Lower lobe of right lung (tissue), 2 donors: ENCODE measurements around the gene UTP11. TPM values are rescaled to one million over a fixed set of nuclear protein-coding genes. Genes with fewer than 3 reads are reported as not detected.
A peak's percentile ranks its signal among the peaks of the same experiment; 100 is the strongest.
"Not testable (repeated sequence)": the region's sequence is repeated elsewhere in the genome, so short reads cannot be mapped to it uniquely, and the experiment has no call there.

Source experiments
- ATAC-seq, 2 donors: fragments of 200-7000 bp; cut with Tn5 transposase; one replicate each; pipeline ENCODE4 v1.9.1; 2020 to 2022; ENCODE audit warnings: mild to moderate bottlenecking in 2 of 2, moderate library complexity in 2 of 2
- DNase-seq: peaks from one replicate; pipeline ENCODE4 v3.0.0-alpha.2; 2020
- H3K27ac ChIP-seq: fragments of 200-600 bp; one replicate; pipeline ENCODE4 v1.8.0; 2022
- H3K27me3 ChIP-seq: fragments of 200-600 bp; one replicate; pipeline ENCODE4 v1.8.0; 2022; ENCODE audit warnings: low read depth
- H3K36me3 ChIP-seq: fragments of 200-600 bp; one replicate; pipeline ENCODE4 v1.8.0; 2022; ENCODE audit warnings: mild to moderate bottlenecking
- H3K4me1 ChIP-seq: fragments of 200-600 bp; one replicate; pipeline ENCODE4 v1.8.0; 2022
- H3K4me3 ChIP-seq: fragments of 200-600 bp; one replicate; pipeline ENCODE4 v1.8.0; 2022; ENCODE audit warnings: mild to moderate bottlenecking
- H3K9me3 ChIP-seq: fragments of 200-600 bp; one replicate; pipeline ENCODE4 v1.8.0; 2022
- intact Hi-C: fragments of 100-400 bp; cut with DNase I; formaldehyde crosslinking; loops from one replicate; pipeline ENCODE4 v1.11.0; 2022
- total RNA-seq: library from RNA; stranded (reverse); fragmentation: NEBNext Ultra II Directional; extraction: Animal tissue kit (Norgen Biotek cat#: 25700); gene quantifications from one replicate; pipeline ENCODE4 v1.2.1, GENCODE V29; 2021
- TF ChIP-seq, protein P1 (sequence below): fragments of 200-600 bp; IDR thresholded peaks from one replicate; pipeline ENCODE4 v1.8.0; 2022; ENCODE audit warnings: antibody characterized with exemption, mild to moderate bottlenecking
- donor health status: DM: no; HTN: yes; CAD: no; lungs with severe emphysema.

Gene UTP11
- total RNA-seq, 1 donor from 2014 or later: 22.8 TPM

- ATAC-seq (no peak), DNase-seq (no peak)
- intact Hi-C loops: no loop called here
- Histone ChIP-seq H3K4me3 (no peak overlapping the region), H3K27me3 (peaks cover 10% of the 10 kb centered on the region), H3K9me3 (no peaks in the 10 kb centered on the region), H3K36me3 (peaks cover 4% of the 10 kb centered on the region), H3K4me1 (peaks cover 28% of the 10 kb centered on the region), H3K27ac (no peak overlapping the region)
- TF ChIP-seq, protein P1, sequence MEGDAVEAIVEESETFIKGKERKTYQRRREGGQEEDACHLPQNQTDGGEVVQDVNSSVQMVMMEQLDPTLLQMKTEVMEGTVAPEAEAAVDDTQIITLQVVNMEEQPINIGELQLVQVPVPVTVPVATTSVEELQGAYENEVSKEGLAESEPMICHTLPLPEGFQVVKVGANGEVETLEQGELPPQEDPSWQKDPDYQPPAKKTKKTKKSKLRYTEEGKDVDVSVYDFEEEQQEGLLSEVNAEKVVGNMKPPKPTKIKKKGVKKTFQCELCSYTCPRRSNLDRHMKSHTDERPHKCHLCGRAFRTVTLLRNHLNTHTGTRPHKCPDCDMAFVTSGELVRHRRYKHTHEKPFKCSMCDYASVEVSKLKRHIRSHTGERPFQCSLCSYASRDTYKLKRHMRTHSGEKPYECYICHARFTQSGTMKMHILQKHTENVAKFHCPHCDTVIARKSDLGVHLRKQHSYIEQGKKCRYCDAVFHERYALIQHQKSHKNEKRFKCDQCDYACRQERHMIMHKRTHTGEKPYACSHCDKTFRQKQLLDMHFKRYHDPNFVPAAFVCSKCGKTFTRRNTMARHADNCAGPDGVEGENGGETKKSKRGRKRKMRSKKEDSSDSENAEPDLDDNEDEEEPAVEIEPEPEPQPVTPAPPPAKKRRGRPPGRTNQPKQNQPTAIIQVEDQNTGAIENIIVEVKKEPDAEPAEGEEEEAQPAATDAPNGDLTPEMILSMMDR: no peak
Measured at GRCh38 chr1:38030596-38031512, 18.3 kb downstream of the UTP11 start.

DNA sequence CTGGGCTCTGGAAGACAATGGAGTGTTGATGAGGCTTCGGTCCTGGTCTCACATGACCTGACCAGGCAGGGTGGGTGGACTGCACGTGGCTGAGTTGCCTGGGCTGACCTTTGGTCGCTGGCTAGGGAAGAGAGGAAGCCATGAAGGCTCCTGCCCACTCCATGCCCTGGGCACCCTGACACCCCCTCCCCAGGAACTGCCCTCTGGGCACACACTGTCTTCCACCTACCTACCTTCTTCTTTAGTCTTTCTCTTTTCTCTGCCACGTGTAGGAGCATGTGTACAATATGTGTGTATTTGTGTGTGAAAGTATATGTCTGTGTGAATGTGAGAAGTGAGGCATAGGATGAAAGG is 19.0 kb downstream of the UTP11 start:
- DNase-seq (no peak), ATAC-seq (no peak)
- TF ChIP-seq, protein P1: no peak
- Histone ChIP-seq H3K27me3 (peaks cover 10% of the 10 kb centered on the region), H3K4me3 (no peak overlapping the region), H3K27ac (no peak overlapping the region), H3K4me1 (peaks cover 28% of the 10 kb centered on the region), H3K36me3 (no peaks in the 10 kb centered on the region), H3K9me3 (no peaks in the 10 kb centered on the region)
- intact Hi-C loops: no loop called here

DNA sequence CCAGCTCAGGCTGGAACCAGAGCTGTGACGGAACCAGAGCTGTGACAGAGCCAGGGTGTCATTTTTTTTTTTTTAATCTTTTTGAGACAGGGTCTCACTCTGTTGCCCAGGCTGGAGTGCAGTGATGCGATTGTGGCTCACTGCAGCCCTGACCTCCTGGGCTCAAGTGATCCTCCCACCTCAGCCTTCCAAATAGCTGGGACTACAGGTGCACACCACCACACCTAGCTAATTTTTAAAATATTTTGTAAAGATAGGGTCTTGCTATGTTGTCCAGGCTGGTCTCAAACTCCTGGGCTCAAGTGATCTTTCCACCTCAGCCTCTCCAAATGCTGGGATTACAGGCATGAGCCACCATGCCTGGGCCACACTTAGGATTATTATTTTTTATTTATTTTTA is 20.5 kb downstream of the UTP11 start:
- Histone ChIP-seq H3K4me1 (peaks cover 22% of the 10 kb centered on the region), H3K27me3 (peaks cover 14% of the 10 kb centered on the region)
- H3K9me3 ChIP-seq, DNase-seq, intact Hi-C loops, H3K27ac ChIP-seq, H3K4me3 ChIP-seq, ATAC-seq, H3K36me3 ChIP-seq: not testable (repeated sequence)

DNA sequence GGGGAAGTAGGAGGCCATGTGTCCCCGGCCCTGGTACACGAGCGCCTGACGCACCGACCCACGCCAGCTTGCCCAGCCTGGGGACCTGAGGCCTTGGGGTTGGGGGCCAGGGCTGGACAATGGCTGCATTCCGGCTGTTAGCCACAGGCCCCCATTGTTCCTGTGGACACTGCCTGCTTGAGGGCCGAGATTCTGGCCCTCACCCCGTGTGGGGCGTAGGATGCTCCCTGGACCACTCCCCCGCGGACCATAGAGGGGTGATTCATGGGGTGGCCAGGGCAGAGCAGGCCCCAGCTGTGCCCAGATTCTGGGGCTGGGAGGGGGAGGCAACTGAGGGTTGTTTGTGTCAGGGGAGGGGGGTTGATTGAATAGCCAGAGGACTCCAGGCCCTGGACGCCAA is 22.3 kb downstream of the UTP11 start:
- Histone ChIP-seq H3K4me3 (no peak overlapping the region), H3K36me3 (no peaks in the 10 kb centered on the region), H3K4me1 (peaks cover 12% of the 10 kb centered on the region), H3K27ac (no peak overlapping the region), H3K27me3 (peaks cover 26% of the 10 kb centered on the region), H3K9me3 (no peaks in the 10 kb centered on the region)
- DNase-seq (no peak), ATAC-seq (no peak)
- intact Hi-C loops: no loop called here
- TF ChIP-seq, protein P1: no peak

- Histone ChIP-seq H3K27ac (no peak overlapping the region), H3K4me3 (no peak overlapping the region), H3K27me3 (peaks cover 46% of the 10 kb centered on the region), H3K9me3 (no peaks in the 10 kb centered on the region), H3K36me3 (no peaks in the 10 kb centered on the region), H3K4me1 (no peaks in the 10 kb centered on the region)
- TF ChIP-seq, protein P1: peak; percentile 23
- intact Hi-C loops: no loop called here
- peak in 1 of 2 donors; percentile 36 for ATAC-seq
- DNase-seq: no peak
Measured at GRCh38 chr1:38037221-38037939, 24.8 kb downstream of the UTP11 start.

GRCh38 chr1:38038861-38039260 is 26.3 kb downstream of the UTP11 start:
- no peak for ATAC-seq
- intact Hi-C loops: no loop called here
- H3K27me3 ChIP-seq: peaks cover 51% of the 10 kb centered on the region

More at GRCh38 chr1:38038861-38039260, 26.3 kb downstream of the UTP11 start:
- no peak for DNase-seq
- no peaks in the 10 kb centered on the region for H3K36me3 ChIP-seq
- H3K9me3 ChIP-seq: no peaks in the 10 kb centered on the region
- no peaks in the 10 kb centered on the region for H3K4me1 ChIP-seq
- TF ChIP-seq, protein P1: no peak
- no peak overlapping the region for H3K4me3 ChIP-seq
- no peak overlapping the region for H3K27ac ChIP-seq
